ENCODE results near the gene CCDC47. TPM values are rescaled to one million over a fixed set of nuclear protein-coding genes. Genes with fewer than 3 reads are reported as not detected.

CCDC47 gene
- total RNA-seq, 1 experiment from 2014 or later = 64.0 TPM

DNA sequence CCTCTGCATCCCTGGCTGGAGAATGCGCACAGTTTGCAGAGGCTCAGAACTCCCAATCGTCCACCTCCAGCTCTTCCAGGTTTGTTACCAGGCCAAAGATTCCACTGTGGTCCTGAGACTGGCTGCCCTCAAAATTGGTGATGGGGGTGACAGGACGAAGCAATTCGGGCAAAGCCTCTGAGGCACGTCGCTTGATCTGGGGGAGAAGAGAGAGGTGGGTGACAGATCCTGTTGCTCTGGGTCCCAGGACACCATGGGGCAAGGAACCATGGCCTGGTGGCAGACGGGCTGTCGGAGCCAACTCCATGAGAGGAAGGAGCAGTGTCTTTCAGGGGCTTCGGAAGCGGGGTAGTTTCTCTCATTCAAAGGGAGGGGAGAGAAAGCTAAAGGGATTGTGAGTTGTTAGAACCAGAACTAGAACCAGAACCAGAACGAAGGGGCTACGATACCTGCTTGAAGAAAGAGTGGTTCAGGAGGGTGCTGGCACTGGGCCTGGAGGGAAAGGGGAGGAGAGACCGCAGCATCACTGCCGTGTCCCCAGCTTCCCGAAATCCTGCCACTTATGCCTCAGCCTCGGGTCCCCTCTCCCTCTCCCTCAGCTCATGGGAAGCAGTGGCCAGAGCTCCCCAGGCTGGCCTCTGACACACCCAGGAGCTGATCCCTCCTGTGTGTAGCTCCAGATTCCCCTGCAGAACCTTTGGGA lies 69.7 kb downstream of the CCDC47 start:
- BruUV-seq (replicated peaks) = no TSS peak
- intact Hi-C loops (cut with micrococcal nuclease; ENCODE audit: unreplicated experiment) = no loop called here

DNA sequence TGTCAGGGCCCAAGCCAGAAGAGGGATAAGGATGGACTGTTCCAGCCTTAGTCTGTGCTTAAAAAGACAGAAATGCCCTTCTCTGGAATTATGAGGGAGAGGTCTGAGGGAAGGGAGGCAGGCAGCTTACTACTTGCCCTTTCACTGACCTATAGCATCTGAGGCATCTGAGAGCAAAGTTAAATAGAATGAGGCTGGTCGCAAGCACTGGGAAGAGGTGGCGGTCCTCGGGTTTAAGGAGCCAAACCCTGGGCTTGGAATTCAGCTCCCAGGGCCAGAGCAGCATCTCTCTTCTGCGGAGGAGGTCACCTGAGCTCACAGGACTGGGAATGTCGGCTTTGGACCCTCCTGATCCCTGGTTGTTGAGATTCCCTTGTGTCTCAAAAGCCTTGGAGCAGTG lies 70.4 kb downstream of the CCDC47 start:
- H3K36me3 ChIP-seq (ENCODE audit: low read depth) = no peaks in the 10 kb centered on the region
- H3K27me3 ChIP-seq (ENCODE audit: insufficient read depth, low read depth) = no peaks in the 10 kb centered on the region
- H3F3A ChIP-seq (ENCODE audit: insufficient read depth, low read depth) = peaks cover 15% of the 10 kb centered on the region
- no peak overlapping the region for H3K4me2 ChIP-seq
- no TSS peak for BruUV-seq (replicated peaks)
- TF ChIP-seq EZH2 (IDR thresholded peaks at IDR 0.05; ENCODE audit: low read depth) = no peak
- TF ChIP-seq CTCF (conservative IDR thresholded peaks at IDR 0.05) = no peak
- H2AFZ ChIP-seq = no peak overlapping the region
- no peaks in the 10 kb centered on the region for H3K4me1 ChIP-seq (replicated peaks; ENCODE audit: insufficient read depth)
- ChIA-PET CTCF (no interaction called here), POLR2A (ENCODE audit: unreplicated experiment) (no interaction called here)
- intact Hi-C loops (cut with micrococcal nuclease; ENCODE audit: unreplicated experiment) = no loop called here
- no peaks in the 10 kb centered on the region for H3K79me2 ChIP-seq (ENCODE audit: low read depth)
- DNase-seq = no peak
- no peak overlapping the region for H3K4me3 ChIP-seq
- H3K9me3 ChIP-seq (ENCODE audit: insufficient read depth, low read depth) = no peaks in the 10 kb centered on the region
- H3K27ac ChIP-seq = no peak overlapping the region
- no peaks in the 10 kb centered on the region for H3K9me2 ChIP-seq (ENCODE audit: insufficient read depth)
- H4K20me1 ChIP-seq (ENCODE audit: insufficient read depth) = no peaks in the 10 kb centered on the region

More for the DNA sequence above, 69.7 kb downstream of the CCDC47 start:
- TF ChIP-seq CTCF (conservative IDR thresholded peaks at IDR 0.05) (no peak), EZH2 (IDR thresholded peaks at IDR 0.05; ENCODE audit: low read depth) (no peak)
- Histone ChIP-seq H4K20me1 (ENCODE audit: insufficient read depth) (no peaks in the 10 kb centered on the region), H3F3A (ENCODE audit: insufficient read depth, low read depth) (peaks cover 15% of the 10 kb centered on the region), H3K36me3 (ENCODE audit: low read depth) (no peaks in the 10 kb centered on the region), H3K4me1 (replicated peaks; ENCODE audit: insufficient read depth) (no peaks in the 10 kb centered on the region), H3K4me2 (no peak overlapping the region), H3K79me2 (ENCODE audit: low read depth) (no peaks in the 10 kb centered on the region), H3K27me3 (ENCODE audit: insufficient read depth, low read depth) (no peaks in the 10 kb centered on the region), H3K9me3 (ENCODE audit: insufficient read depth, low read depth) (no peaks in the 10 kb centered on the region), H3K4me3 (no peak overlapping the region), H2AFZ (no peak overlapping the region), H3K9me2 (ENCODE audit: insufficient read depth) (no peaks in the 10 kb centered on the region), H3K27ac (no peak overlapping the region)
- DNase-seq = no peak
- CTCF ChIA-PET = no interaction called here
- POLR2A ChIA-PET (ENCODE audit: unreplicated experiment) = no interaction called here

DNA sequence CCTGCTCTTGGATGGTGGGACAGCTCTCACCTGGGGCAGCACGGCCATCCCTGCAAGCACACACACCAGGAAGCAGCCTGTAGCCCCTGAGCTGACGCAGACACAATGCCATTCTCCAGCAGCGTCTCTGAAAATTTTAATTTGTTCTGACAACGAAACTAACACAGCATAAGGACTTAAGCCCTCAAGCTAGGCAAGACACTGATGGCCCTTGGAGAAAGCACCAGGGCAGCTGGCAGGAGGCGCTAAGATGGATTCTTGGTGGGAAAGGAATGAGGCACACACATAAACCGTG lies 70.7 kb downstream of the CCDC47 start:
- H3K79me2 ChIP-seq (ENCODE audit: low read depth) = no peaks in the 10 kb centered on the region
- DNase-seq = no peak
- ChIA-PET POLR2A (ENCODE audit: unreplicated experiment) (no interaction called here), CTCF (no interaction called here)
- no peak overlapping the region for H3K27ac ChIP-seq
- no peaks in the 10 kb centered on the region for H3K9me2 ChIP-seq (ENCODE audit: insufficient read depth)
- H3K4me2 ChIP-seq = no peak overlapping the region
- H3K9me3 ChIP-seq (ENCODE audit: insufficient read depth, low read depth) = no peaks in the 10 kb centered on the region
- H3F3A ChIP-seq (ENCODE audit: insufficient read depth, low read depth) = peaks cover 15% of the 10 kb centered on the region
- no peak overlapping the region for H2AFZ ChIP-seq
- TF ChIP-seq CTCF (conservative IDR thresholded peaks at IDR 0.05) (no peak), EZH2 (IDR thresholded peaks at IDR 0.05; ENCODE audit: low read depth) (no peak)
- H4K20me1 ChIP-seq (ENCODE audit: insufficient read depth) = no peaks in the 10 kb centered on the region
- no peaks in the 10 kb centered on the region for H3K27me3 ChIP-seq (ENCODE audit: insufficient read depth, low read depth)
- H3K4me3 ChIP-seq = no peak overlapping the region
- no peaks in the 10 kb centered on the region for H3K36me3 ChIP-seq (ENCODE audit: low read depth)
- intact Hi-C loops (cut with micrococcal nuclease; ENCODE audit: unreplicated experiment) = no loop called here
- no TSS peak for BruUV-seq (replicated peaks)
- H3K4me1 ChIP-seq (replicated peaks; ENCODE audit: insufficient read depth) = no peaks in the 10 kb centered on the region
